Measurements from ENCODE around the gene STEAP4.

Gene STEAP4

DNA sequence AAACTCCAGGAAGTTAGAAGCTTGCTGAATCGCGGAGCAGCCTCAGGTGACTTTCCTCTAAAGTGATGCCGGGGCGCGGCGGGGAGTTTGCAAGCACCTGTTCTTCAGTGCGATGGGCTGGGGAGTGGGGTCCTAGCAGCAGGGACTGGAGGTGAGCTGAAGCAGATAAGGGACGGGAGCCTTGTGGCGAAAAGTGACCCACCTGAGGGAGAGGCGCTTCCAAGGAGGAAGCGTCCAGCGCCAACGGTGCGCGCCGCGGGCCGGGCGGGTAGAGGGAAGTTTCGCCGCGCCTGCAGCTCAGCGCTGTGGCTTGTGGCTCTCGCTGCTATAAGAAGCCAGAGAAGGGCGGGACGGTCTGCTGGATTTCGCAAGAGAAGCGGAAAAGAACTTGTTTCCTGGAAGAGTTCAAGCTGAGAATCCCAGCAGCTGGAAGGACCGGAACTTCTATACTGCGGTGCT lies at the start of gene STEAP4:
Gene STEAP4 (minus strand): TSS at position 305 of the 459 bp plus-strand sequence. CDS start 22,625 bp downstream, outside the sequence.
- no peak for DNase-seq (ENCODE audit: low read depth in 2 of 2, low spot score in 1 of 2)

DNA sequence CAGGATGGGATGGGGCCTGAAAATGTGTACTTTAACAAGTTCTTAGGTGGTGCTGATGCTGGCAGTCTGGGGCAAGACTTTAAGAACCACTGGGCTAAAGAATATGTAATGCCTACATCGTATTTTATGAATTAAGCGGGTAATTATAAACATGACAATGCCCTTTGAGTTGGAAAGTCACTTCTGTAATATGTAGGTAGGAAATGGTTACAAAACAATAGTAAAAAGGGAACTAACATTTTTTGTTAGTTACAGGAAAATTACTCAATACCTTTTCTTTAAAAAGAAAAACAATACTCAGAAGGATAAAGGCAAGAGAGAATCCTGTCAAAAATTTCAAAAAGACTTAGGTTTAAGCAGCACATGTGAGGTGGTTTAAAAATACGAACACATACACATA lies 48.3 kb upstream of the STEAP4 start:
- no peak for DNase-seq (ENCODE audit: low read depth in 2 of 2, low spot score in 1 of 2)

DNA sequence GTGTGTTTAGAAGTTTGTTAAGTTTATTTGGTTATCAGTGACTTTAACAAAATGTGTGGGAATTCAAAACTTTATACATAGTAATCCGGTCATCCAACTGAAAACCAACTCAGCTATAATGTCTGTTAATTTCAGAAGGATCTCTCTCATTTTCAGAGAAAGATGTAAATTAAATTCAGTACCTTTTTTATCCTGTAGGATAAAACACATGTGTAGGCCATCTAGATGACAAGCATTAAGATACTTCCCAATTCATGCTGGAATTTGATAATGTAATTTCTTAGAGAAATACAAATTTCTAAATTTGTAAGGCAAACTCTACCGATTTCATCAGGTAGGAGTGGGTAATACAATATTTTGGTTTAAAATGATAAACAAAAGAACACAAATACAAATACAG lies 43.4 kb upstream of the STEAP4 start:
- DNase-seq (ENCODE audit: low read depth in 2 of 2, low spot score in 1 of 2): no peak

DNA sequence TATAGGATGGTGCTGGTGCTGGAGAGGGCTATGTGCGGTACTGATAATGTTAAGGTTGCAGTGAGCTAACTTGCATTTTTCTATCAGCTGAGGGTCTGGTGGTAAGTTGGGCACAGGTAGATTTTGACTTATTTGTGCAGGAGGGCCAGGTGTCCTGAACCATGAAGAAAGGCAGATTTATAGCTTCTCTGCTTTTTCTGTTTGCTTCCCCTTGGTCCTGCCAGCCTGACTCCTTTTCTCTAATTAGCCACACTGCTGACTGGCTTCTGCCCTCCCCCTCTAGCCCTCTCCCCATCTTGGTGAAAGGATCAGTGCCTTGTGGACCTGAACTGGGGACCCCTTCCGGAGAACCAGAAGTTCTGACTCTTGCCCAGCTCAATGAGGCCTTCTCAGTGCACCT lies 40.8 kb upstream of the STEAP4 start:
- no peak for DNase-seq (ENCODE audit: low read depth in 2 of 2, low spot score in 1 of 2)

DNA sequence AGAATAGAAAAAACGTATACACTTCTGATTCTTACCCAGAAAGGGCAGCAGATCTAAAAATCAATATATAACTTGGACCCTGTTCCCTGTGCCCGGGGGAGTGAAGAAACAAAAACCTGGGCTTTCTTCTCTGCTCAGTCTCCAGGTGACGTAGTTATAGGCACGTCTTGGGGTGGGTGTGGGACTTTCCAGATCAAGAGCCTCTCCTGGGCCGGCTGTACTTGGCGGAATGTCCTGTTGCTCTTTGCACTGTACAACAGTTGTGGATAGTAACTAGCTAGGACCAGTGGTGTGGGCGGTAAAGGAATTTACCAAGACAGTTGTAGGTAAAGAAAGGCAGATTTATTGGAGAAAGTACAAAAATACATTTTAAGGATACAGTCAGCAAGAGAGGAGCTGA lies 40.4 kb upstream of the STEAP4 start:
- DNase-seq (ENCODE audit: low read depth in 2 of 2, low spot score in 1 of 2): no peak

DNA sequence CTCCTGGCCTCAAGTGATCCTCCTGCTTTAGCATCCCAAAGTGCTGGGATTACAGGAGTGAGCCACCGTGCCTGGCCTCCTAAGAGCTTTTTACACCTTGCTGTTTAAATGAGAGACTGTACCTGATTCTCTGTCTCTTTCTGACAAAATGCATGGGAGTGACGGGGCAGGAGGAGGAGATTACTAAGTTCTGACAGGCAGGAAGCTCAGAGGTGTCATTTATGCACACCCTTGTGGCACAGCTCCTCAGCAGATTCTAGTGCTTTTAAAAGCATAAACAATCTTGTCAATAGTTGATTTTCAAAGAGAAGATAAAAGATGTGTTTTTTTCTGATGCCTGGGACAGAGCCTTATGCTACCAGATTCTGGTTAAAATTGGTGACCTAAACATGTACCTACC lies 39.7 kb upstream of the STEAP4 start:
- no peak for DNase-seq (ENCODE audit: low read depth in 2 of 2, low spot score in 1 of 2)

DNA sequence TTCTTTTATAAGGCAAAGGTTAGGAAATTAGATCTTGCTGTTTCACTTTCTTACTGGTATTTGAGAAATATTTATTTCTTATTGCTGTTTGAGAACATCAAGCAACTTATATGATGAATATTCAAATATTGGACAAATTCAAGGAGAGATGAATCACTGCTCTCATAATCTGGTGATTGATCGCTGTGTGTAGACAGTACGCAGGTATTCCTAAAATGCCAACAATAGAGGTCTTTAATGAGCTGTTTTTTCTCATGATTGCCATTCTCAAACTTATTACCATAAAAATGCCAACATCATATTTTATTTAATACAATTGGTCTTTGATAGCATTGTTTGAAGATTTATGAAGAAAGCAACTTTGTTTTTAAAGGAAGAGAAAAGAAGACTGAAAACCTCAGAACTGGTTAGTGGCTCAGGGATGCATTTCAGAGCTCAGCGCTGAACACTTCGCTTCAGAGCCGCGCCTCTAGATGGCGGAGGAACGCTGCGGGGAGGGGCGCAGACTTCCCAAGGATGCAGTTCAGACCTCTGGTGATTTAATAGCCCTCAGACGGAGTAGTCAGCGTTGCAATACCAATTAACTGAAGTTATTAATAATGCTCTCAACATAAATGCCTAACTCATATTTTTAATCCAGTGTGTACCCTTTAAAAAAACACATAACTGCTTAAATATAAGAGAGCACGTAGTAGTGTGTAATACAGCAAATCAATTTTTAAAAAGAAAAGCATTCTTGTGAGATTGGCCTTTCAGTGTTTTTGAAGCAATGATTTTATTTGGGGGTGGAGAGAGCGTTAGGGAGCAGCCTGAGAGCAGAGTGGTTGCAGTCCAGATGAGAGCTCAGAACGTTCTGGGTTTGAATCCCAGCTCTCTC lies 38.5 kb upstream of the STEAP4 start:
- DNase-seq (ENCODE audit: low read depth in 2 of 2, low spot score in 1 of 2): no peak

DNA sequence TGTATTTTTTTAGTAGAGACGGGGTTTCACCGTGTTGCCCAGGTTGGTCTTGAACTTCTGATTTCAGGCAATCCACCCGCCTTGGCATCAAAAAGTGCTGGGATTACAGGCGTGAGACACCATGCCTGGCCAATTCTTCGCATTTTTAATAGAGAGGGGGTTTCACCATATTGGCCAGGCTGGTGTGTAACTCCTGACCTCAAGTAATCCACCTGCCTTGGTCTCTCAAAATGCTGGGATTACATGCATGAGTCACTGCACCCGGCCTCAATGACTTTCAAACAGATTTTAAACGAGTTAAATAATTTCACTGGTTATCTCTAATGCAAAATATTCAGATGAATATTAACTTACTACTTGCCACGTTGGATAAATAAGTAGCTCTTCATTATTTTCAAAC lies 37.6 kb upstream of the STEAP4 start:
- no peak for DNase-seq (ENCODE audit: low read depth in 2 of 2, low spot score in 1 of 2)

DNA sequence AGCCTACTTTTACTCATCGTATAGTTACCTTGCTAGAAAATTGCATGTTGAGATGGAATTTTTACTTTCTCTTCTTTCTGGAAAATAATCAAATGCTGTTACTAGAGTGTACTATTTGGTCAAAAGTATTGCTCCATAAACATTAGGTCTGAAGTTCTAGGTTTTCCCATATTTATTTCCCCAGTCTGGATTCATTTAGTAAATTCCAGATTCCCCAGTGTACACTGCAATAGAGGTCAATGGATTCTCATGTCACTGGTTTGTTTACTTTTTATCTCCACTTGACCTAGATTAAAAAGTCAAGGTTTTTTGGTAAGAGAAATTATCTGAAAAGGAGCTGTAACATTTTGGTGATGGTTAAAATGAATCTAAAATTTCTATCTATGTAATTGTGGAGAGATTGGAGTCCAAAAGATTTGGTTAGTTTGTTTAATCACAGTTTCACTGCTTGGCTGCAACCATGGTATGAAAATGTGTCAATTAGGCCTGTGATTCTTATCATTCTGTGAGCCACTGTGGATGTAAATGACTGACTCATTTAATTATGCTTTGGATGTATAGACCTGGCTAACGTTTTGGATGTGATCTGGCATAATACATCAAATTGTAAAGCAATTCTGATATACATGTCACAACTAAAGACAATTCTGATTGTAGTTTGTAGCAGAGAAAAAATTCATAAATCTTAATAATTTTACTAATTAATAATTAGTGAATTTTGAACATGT lies 32.7 kb upstream of the STEAP4 start:
- no peak for DNase-seq (ENCODE audit: low read depth in 2 of 2, low spot score in 1 of 2)

DNA sequence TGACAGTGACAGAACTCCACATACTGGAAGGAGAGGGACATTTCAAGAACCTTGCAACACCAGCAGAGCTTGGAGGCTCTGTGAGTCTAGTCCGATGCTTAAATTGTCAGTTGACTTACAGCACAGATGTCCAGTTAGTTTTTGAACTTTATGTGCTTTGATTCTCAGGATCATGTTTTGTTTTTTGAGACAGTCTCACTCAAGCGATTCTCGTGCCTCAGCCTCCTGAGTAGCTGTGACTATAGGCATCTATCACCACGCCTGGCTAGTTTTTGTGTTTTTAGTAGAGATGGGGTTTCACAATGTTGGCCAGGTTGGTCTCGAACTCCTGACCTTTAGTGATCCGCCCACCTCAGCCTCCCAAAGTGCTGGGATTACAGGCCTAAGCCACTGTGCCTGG lies 31.8 kb upstream of the STEAP4 start:
- no peak for DNase-seq (ENCODE audit: low read depth in 2 of 2, low spot score in 1 of 2)

DNA sequence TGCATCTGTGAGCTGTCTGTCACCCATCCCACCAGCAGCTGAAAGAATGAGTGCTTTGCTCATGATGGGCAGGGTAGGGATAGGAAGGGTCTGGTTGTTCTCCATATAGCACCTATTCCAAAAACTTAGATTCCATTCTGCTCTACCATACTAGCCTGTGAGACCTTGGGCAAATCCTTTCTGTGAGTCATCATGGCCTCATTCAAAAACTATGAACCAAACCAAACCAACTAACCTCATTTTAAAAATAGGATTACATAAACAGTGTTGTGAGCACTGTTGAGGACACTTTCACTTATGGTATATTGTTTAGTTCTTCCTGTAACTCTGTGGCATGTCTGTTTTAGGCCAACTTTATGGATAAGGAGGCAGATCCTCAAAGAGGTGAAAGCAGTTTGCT lies 30.9 kb upstream of the STEAP4 start:
- DNase-seq (ENCODE audit: low read depth in 2 of 2, low spot score in 1 of 2): no peak

DNA sequence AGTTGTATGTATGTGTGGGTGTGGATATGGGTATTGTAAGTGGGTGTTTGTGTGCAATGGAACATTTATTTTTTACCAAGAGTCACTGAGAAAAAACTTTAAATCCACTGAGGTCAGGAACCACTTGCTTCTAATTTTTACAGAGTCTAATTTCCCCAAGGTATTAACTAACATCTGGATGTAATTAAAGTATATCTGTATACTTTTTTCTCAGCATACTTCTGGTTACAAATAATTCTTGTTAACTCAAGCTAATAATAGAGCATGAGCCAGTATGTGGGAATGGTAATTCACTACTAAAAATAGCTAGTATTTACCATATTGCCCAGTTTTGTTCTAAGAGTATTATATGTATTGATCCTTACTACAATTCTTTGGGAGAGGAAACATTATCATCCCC lies 24.6 kb upstream of the STEAP4 start:
- DNase-seq (ENCODE audit: low read depth in 2 of 2, low spot score in 1 of 2): no peak

DNA sequence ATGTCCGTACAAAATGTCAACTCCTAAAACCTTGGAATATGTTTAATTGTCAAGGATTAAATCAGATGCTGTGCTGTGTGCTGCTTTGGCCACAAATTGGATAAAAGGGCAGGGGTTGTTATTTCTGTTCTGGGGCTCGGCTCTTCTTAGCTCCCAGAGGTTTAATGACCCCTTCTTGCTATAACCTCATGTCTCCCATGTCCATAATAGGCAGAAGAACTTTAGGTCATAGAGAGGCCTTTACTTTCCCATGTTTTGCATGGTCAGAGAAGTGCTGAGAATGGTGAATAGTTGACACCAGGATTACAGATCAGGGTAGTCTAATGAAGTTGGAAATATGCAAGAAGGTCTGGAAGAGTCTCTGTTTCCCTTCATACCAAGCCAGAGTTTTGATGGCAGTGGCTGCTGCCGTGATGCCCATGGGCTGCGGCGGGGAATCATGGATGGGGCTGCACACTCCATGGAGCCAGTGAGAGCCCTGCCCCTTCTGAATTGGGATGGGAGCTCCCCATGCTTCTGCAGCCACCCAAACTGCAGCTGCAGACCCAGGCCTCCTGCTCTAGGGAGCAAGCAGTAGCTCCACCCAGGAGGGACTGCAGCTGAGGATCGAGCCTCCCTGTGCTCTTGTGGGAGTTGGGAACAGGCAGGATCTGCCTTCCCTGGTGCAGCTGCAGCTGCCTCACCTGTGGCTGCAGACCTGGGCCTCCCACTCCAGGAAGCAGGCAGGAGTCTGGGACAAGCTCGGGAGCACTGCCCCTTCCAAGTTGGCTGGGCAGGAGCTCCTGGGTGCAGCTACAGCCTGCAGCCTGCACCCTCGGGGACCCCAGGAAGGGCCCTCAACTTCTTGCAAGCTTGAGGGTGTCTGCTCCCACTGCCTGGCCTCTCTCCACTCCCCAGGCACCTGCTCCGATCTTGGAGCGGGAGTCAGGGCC lies 23.1 kb upstream of the STEAP4 start:
- DNase-seq (ENCODE audit: low read depth in 2 of 2, low spot score in 1 of 2): no peak

DNA sequence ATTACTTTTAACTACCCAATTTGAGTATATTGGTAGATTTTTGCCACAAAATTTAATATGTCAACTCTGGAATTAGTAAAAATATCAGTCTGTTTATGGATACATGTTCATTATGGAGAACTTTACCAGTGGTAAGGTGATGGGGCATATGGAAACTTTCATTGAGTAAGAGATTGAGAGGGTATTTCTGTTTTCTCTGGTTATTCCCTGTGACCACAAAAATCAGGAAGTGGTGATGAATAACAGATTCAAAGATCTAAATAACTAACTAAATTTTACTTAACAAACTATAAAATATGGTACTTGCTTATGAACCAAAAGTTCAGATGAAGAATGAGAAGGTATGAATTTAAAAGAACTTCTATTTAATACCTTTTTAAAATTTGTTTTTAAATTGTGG lies 22.1 kb upstream of the STEAP4 start:
- DNase-seq (ENCODE audit: low read depth in 2 of 2, low spot score in 1 of 2): no peak

DNA sequence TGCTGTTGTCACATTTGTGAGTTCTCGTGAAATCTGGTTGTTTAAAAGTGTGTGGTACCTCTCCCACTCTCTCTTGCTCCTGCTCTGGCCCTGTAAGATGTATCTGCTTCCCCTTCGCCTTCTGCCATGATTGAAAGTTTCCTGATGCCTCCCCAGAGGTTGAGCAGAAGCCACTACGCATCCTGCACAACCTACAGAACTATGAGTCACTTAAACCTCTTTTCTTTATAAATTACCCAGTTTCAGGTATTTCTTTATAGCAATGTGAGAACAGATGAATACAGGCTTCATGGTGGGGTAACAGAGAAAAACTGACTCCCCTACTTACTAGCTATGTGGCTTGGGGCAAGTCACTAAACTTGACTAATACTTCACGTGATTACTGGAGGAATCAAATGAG lies 18.0 kb upstream of the STEAP4 start:
- no peak for DNase-seq (ENCODE audit: low read depth in 2 of 2, low spot score in 1 of 2)

DNA sequence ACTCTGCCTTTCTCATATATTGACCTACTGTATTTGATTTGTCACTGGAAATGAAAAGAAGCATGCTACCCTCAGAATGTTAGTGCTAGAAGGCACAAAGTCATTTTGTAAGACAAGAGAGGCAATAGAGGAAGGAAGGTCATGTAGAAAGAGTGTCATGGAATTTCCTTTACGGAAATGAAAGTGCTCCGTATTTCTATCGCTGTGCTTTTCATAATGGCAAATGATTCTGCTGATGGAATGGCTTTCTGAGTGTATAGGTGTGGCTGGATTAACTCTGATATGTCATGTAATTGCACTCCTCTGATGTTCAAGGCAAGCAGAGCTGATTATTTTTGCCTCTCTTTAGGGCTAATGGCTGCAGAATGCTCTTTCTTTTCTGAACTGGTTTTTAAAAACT lies 15.5 kb upstream of the STEAP4 start:
- DNase-seq (ENCODE audit: low read depth in 2 of 2, low spot score in 1 of 2): no peak

DNA sequence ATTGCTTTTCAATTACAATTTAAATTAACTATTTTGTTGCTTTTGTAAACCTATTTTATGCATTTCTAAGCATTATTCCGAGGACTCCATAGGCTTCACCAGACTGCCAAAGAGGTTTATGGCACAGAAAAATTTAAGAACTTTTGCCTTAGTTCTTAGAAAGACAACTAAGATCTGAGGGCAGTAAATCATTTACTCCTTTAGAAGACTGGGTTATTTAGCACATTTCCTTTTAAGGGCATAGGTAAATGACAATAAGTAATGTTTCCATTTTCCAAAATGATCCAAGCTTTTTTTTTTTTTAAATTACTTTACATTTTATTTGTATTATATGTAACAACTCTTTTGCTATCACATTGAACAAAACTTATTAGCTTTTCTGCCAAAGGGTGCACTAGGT lies 15.0 kb upstream of the STEAP4 start:
- no peak for DNase-seq (ENCODE audit: low read depth in 2 of 2, low spot score in 1 of 2)

DNA sequence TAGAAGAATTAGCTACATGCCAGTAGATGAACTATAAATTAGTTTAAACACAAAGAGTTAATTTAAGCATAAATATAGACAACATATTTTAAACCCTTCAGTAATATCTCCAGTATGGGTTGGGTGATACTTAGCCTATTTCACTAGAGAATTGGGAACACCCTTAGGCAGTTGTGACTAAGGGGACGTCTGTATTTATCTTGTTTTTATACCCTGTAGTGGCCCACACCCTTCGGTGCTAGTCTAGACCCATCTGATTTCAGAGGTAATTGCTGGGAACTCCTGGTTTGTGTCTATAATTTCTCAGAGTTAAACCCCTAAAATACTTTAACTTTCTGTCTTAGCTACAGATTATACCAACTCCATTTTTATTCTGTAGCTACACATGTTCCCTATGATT lies 11.5 kb upstream of the STEAP4 start:
- no peak for DNase-seq (ENCODE audit: low read depth in 2 of 2, low spot score in 1 of 2)

DNA sequence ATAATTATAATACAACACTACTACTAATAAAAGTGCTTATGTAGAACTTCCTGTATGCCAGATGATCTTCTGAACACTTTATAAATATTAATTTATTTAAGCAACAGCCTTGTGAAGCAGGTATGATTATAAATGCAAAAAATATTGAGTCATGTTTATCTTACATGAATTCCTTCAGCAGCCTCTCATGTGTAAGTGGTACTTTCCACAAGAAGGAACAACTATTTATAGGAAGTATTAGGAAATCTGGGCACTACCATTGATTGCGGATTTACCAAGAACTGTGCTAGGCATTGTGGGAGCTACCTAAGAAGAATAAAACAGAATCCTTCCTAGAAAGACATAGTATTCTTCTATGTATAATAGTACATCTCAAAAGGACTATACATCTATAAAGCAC lies 10.7 kb upstream of the STEAP4 start:
- no peak for DNase-seq (ENCODE audit: low read depth in 2 of 2, low spot score in 1 of 2)

DNA sequence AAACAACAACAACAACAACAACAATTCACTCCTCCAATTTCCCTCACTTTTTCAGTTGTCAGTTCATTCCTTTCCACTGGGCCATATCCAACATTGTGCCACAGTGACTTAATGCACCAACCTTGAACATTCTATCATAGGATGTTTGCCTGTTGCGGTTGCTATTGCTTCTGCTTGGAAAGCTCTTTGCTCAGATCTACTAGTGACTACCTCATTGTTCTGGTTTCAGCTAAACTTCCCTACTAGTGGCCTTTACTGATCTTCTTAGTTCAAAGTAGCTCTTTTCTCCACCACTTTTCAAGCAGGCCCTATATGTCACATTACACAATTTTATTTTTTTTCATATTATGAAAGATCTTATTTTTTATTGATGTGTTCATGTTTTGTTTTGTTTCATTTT lies 9.8 kb upstream of the STEAP4 start:
- no peak for DNase-seq (ENCODE audit: low read depth in 2 of 2, low spot score in 1 of 2)

DNA sequence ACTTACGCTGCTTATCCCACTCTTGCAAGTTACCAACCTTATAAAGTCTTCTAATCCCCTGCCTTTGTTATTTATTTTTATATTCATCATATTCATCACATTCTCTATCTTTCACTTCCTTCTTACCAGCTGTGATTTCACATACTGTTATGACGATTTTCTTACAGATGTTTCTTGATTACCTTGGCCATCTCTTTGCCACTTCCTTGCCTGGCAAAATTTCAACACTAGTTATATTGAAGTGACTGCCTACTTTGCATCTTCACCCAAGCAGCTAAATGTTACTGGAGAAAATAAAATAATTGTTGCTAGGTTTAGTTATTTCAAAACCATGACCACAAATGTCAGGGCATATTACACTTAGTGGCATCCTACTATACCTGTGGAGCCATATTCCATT lies 8.8 kb upstream of the STEAP4 start:
- DNase-seq (ENCODE audit: low read depth in 2 of 2, low spot score in 1 of 2): no peak

Measured in stimulated activated CD8-positive, alpha-beta memory T cell treated with anti-CD3 and anti-CD28 coated beads, Interleukin-4, amount 100 ng/mL, for 1 hour (primary cell).